Endothelial cell of umbilical vein (primary cell): ENCODE data around the gene DCHS2. TPM values are rescaled to one million over a fixed set of nuclear protein-coding genes. Genes with fewer than 3 reads are reported as not detected.

Experiments used
- BruUV-seq: library from RNA; stranded (reverse); fragments of 400-500 nt; replicated peaks from 2 replicates; lab custom pipeline; 2021; lab: Mats Ljungman, UMichigan
- CTCF ChIA-PET: fragments of 300-600, 350-600 bp; sonication (Branson Sonifier 250); formaldehyde crosslinking; loops from one replicate; lab custom pipeline; 2021; ENCODE audit warnings: antibody characterized with exemption, inconsistent platforms; lab: Charles Lee
- POLR2A ChIA-PET: fragments of 300-600, 350-600 bp; sonication (Branson Sonifier 250); formaldehyde crosslinking; loops from one replicate; lab custom pipeline; 2021; ENCODE audit warnings: antibody characterized with exemption, inconsistent platforms; lab: Charles Lee
- DNase-seq: peaks from one replicate; pipeline ENCODE4 v3.0.0-alpha.2; 2011; ENCODE audit warnings: low read depth, low spot score
- FAIRE-seq: peaks from 2 replicates; lab custom pipeline; 2011; peaks lifted over from hg19 to GRCh38; lab: Jason Lieb, UNC
- H2AFZ ChIP-seq: 2 replicates; pipeline ENCODE4 v1.6.0; 2012; ENCODE audit warnings: low read depth, low read length, control low read depth, inconsistent platforms
- H3K27ac ChIP-seq: 2 replicates; pipeline ENCODE4 v1.5.1; 2011; ENCODE audit warnings: low read depth, mild to moderate bottlenecking, control low read depth, low read length, moderate library complexity; ENCODE audit not compliant: insufficient read depth
- H3K27me3 ChIP-seq, 2 experiments: 2 replicates each; pipeline versions ENCODE4 v1.6.0 to v1.6.1; 2011; ENCODE audit warnings: low read length in 2 of 2, mixed read lengths in 1 of 2; ENCODE audit not compliant: control insufficient read depth in 2 of 2, insufficient read depth in 2 of 2
- H3K36me3 ChIP-seq, 2 experiments: 2 replicates in 1 of 2; 3 replicates in 1 of 2; pipeline ENCODE4 v1.5.1; 2011; ENCODE audit warnings: low read length in 2 of 2, mild to moderate bottlenecking in 1 of 2, moderate library complexity in 1 of 2; ENCODE audit not compliant: control insufficient read depth in 2 of 2, insufficient read depth in 2 of 2; ENCODE audit errors: extremely low read depth in 1 of 2
- H3K4me1 ChIP-seq: 3 replicates; pipeline ENCODE4 v1.5.1; 2011; ENCODE audit warnings: mild to moderate bottlenecking, low read length; ENCODE audit not compliant: control insufficient read depth, insufficient read depth; ENCODE audit errors: extremely low read depth
- H3K4me2 ChIP-seq: 2 replicates; pipeline ENCODE4 v1.6.1; 2011; ENCODE audit warnings: low read length, control low read depth, mixed read lengths; ENCODE audit not compliant: insufficient read depth
- H3K4me3 ChIP-seq, 3 experiments: fragments of 200-600 bp in 1 of 3; sonication (generic), shearing (Covaris generic) in 1 of 3; replicated peaks in 1 of 3; 2 replicates each; pipeline ENCODE4 v1.5.1; 2011 to 2016; ENCODE audit warnings: control low read depth in 3 of 3, low read length in 3 of 3, mild to moderate bottlenecking in 2 of 3, inconsistent platforms in 1 of 3, low read depth in 1 of 3, moderate library complexity in 1 of 3; ENCODE audit not compliant: insufficient read depth in 1 of 3
- H3K79me2 ChIP-seq: 2 replicates; pipeline ENCODE4 v1.6.0; 2012; ENCODE audit warnings: low read length, inconsistent platforms; ENCODE audit not compliant: control insufficient read depth, insufficient read depth
- H3K9ac ChIP-seq: replicated peaks from 2 replicates; pipeline ENCODE3; 2011; ENCODE audit warnings: low read length, control low read depth; ENCODE audit not compliant: insufficient read depth; ENCODE audit errors: extremely low read depth
- H3K9me1 ChIP-seq: replicated peaks from 3 replicates; pipeline ENCODE4 v1.6.0; 2011; ENCODE audit warnings: mild to moderate bottlenecking, low read length; ENCODE audit not compliant: control insufficient read depth, insufficient read depth; ENCODE audit errors: extremely low read depth
- H3K9me3 ChIP-seq: replicated peaks from 2 replicates; pipeline ENCODE4 v1.5.1; 2012; ENCODE audit warnings: low read length, inconsistent platforms; ENCODE audit not compliant: control insufficient read depth, insufficient read depth
- H4K20me1 ChIP-seq: replicated peaks from 2 replicates; pipeline ENCODE3; 2011; ENCODE audit warnings: mild to moderate bottlenecking, low read length; ENCODE audit not compliant: control insufficient read depth, insufficient read depth; ENCODE audit errors: extremely low read depth
- CTCF ChIP-seq, 2 donors: IDR thresholded peaks; 1 replicate in 1 of 2; 2 replicates in 1 of 2; pipeline ENCODE4 v1.5.1; 2011; ENCODE audit warnings: low read length in 2 of 2, mild to moderate bottlenecking in 2 of 2, moderate library complexity in 2 of 2, control low read depth in 1 of 2, inconsistent platforms in 1 of 2, low read depth in 1 of 2; ENCODE audit not compliant: insufficient read depth in 1 of 2; ENCODE audit errors: extremely low read depth in 1 of 2
- EZH2 ChIP-seq: IDR thresholded peaks from 2 replicates; pipeline ENCODE4 v1.6.1; 2012; ENCODE audit warnings: borderline replicate concordance, low read depth, mild to moderate bottlenecking, moderate library complexity, low read length, inconsistent platforms; ENCODE audit not compliant: severe bottlenecking
- FOS ChIP-seq: IDR thresholded peaks from 2 replicates; pipeline ENCODE4 v1.6.1; 2011; ENCODE audit warnings: mild to moderate bottlenecking, low read length, moderate library complexity, borderline replicate concordance; ENCODE audit not compliant: insufficient read depth
- GATA2 ChIP-seq: IDR thresholded peaks from 2 replicates; pipeline ENCODE4 v1.7.0; 2011; ENCODE audit warnings: low read depth, mild to moderate bottlenecking, moderate library complexity, mixed read lengths, low read length; ENCODE audit not compliant: insufficient read length, insufficient read depth
- JUN ChIP-seq: IDR thresholded peaks from 2 replicates; pipeline ENCODE4 v1.6.1; 2011; ENCODE audit warnings: borderline replicate concordance, low read depth; ENCODE audit not compliant: insufficient read length, insufficient read depth
- MAX ChIP-seq: IDR thresholded peaks from 2 replicates; pipeline ENCODE4 v1.6.1; 2011; ENCODE audit not compliant: insufficient read depth, insufficient read length
- MYC ChIP-seq: IDR thresholded peaks from one replicate; pipeline ENCODE4 v1.6.1; 2011; ENCODE audit warnings: mild to moderate bottlenecking, low read depth, low read length
- POLR2A ChIP-seq: IDR thresholded peaks from 2 replicates; pipeline ENCODE4 v1.6.1; 2012; ENCODE audit warnings: low read depth, mild to moderate bottlenecking, control low read depth, low read length
- POLR2AphosphoS5 ChIP-seq: IDR thresholded peaks from 2 replicates; pipeline ENCODE4 v1.6.1; 2012; ENCODE audit warnings: low read depth, mild to moderate bottlenecking, control low read depth, low read length, moderate library complexity; ENCODE audit not compliant: insufficient read depth
- dilution Hi-C: fragments of 300-500 bp; cut with MboI; formaldehyde crosslinking; loops from one replicate; pipeline ENCODE4 v1.15.0; 2019; ENCODE audit warnings: low sequenced_read_pairs; ENCODE audit not compliant: extremely low pct_ligation_motif_present
- intact Hi-C: fragments of 100-400 bp; cut with micrococcal nuclease; formaldehyde crosslinking; loops from one replicate; pipeline ENCODE4 v1.10.0; 2022
- polyA plus RNA-seq, 4 experiments: library from polyadenylated mRNA; depleted of rRNA in 3 of 4; stranded (reverse) in 3 of 4; unstranded in 1 of 4; fragments of >200 nt; gene quantifications; 2 replicates each; pipeline versions ENCODE4 v1.2.1 to v1.2.3, GENCODE V29; 2011 to 2012; ENCODE audit warnings: missing spikeins in 1 of 4
- total RNA-seq: library from RNA; stranded (reverse); gene quantifications from 2 replicates; pipeline ENCODE4 v1.2.3, GENCODE V29; 2021

DCHS2 gene
- total and polyA plus RNA-seq, 2 donors (not counting 3 experiments of a cell fraction or from before 2014, with no cell fraction given): not detected

- H3K4me1 ChIP-seq: no peaks in the 10 kb centered on the region
- H3K9me3 ChIP-seq: no peaks in the 10 kb centered on the region
- no peak overlapping the region for H3K27ac ChIP-seq
- H4K20me1 ChIP-seq: no peaks in the 10 kb centered on the region
- H3K36me3 ChIP-seq: no peaks in the 10 kb centered on the region
- no peaks in the 10 kb centered on the region for H3K79me2 ChIP-seq
- H2AFZ ChIP-seq: no peak overlapping the region
- H3K27me3 ChIP-seq: no peaks in the 10 kb centered on the region
- ChIA-PET CTCF (interaction anchor here (1.2 to 2.7 kb wide), 4 partner anchors 11 to 41 kb away, joined by 3 to 10 read pairs (median 3); no protein-coding TSS in a partner anchor), POLR2A (no interaction called here)
- FAIRE-seq (no peak), DNase-seq (no peak)
- H3K4me2 ChIP-seq: no peak overlapping the region
- dilution Hi-C loops: no loop called here
- BruUV-seq: no TSS peak
- no peak overlapping the region for H3K4me3 ChIP-seq
- no peak overlapping the region for H3K9ac ChIP-seq
- intact Hi-C loops: no loop called here
- no peak for TF ChIP-seq CTCF (IDR thresholded peaks at IDR 0.05; ENCODE audit: extremely low read depth in 1 of 2, insufficient read depth in 1 of 2, low read depth in 1 of 2, low read length in 2 of 2)
- TF ChIP-seq FOS: no peak
- no peaks in the 10 kb centered on the region for H3K9me1 ChIP-seq
Observed at GRCh38 chr4:154517591-154517990, 26.0 kb upstream of the DCHS2 start.

- Histone ChIP-seq H3K79me2 (no peaks in the 10 kb centered on the region), H3K27me3 (no peaks in the 10 kb centered on the region), H3K4me3 (no peak overlapping the region), H3K9me3 (no peaks in the 10 kb centered on the region), H3K4me2 (no peak overlapping the region), H3K27ac (no peak overlapping the region), H4K20me1 (no peaks in the 10 kb centered on the region), H3K4me1 (no peaks in the 10 kb centered on the region), H3K9ac (no peak overlapping the region), H3K36me3 (no peaks in the 10 kb centered on the region), H2AFZ (no peak overlapping the region), H3K9me1 (no peaks in the 10 kb centered on the region)
- BruUV-seq: no TSS peak
- DNase-seq (no peak), FAIRE-seq (no peak)
- POLR2A ChIA-PET: no interaction called here
- dilution Hi-C loops (no loop called here), intact Hi-C loops (no loop called here)
- CTCF ChIA-PET: interaction anchor here (1.4 to 2.7 kb wide), 2 partner anchors 10 to 11 kb away, joined by 3 to 10 read pairs; no protein-coding TSS in a partner anchor
- TF ChIP-seq EZH2 (no peak), POLR2A (no peak), GATA2 (no peak), MYC (no peak), JUN (no peak), MAX (no peak), FOS (no peak), CTCF (IDR thresholded peaks at IDR 0.05; ENCODE audit: extremely low read depth in 1 of 2, insufficient read depth in 1 of 2, low read depth in 1 of 2, low read length in 2 of 2) (no peak), POLR2AphosphoS5 (no peak)
Observed at GRCh38 chr4:154516318-154517029, 24.9 kb upstream of the DCHS2 start.
